Transverse colon (tissue), 4 donors: ENCODE results near the gene HLA-DOA. TPM values are rescaled to one million over a fixed set of nuclear protein-coding genes. Genes with fewer than 3 reads are reported as not detected.
A peak's percentile ranks its signal among the peaks of the same experiment; 100 is the strongest.

Experiments used
- DNase-seq: peaks from one replicate; pipeline ENCODE4 v3.0.0-alpha.2; 2019
- H3K27ac ChIP-seq, 4 donors: fragments of 200-600 bp; sonication (generic); 2 replicates each; pipeline ENCODE4 v1.5.1; 2016 to 2018; ENCODE audit warnings: inconsistent platforms in 4 of 4
- H3K27me3 ChIP-seq: fragments of 200-600 bp; sonication (generic); 2 replicates; pipeline ENCODE4 v1.5.1; 2017; ENCODE audit warnings: inconsistent platforms
- H3K36me3 ChIP-seq, 4 donors: fragments of 200-600 bp; sonication (generic); 2 replicates each; pipeline ENCODE4 v1.5.1; 2017 to 2019; ENCODE audit warnings: inconsistent platforms in 4 of 4
- H3K4me1 ChIP-seq, 4 donors: fragments of 200-600 bp; sonication (generic); 2 replicates each; pipeline ENCODE4 v1.5.1; 2017 to 2020; ENCODE audit warnings: inconsistent platforms in 4 of 4
- H3K4me3 ChIP-seq, 4 donors: fragments of 200-600 bp; sonication (generic); 1 replicate in 1 of 4; 2 replicates in 3 of 4; pipeline versions ENCODE4 v1.5.1 to v1.6.1; 2017 to 2019; ENCODE audit warnings: inconsistent platforms in 4 of 4
- H3K9me3 ChIP-seq, 2 donors: fragments of 200-600 bp; sonication (generic); 2 replicates each; pipeline ENCODE4 v1.5.1; 2017 to 2019; ENCODE audit warnings: inconsistent platforms in 2 of 2
- EP300 ChIP-seq: sonication (generic); formaldehyde crosslinking; IDR thresholded peaks from one replicate; pipeline ENCODE4 v1.6.1; 2017; ENCODE audit warnings: antibody characterized with exemption, low read depth
- POLR2A ChIP-seq: fragments of 450-650 bp; IDR thresholded peaks from one replicate; pipeline ENCODE4 v1.6.1; 2016; ENCODE audit warnings: antibody characterized with exemption, mild to moderate bottlenecking, moderate library complexity
- POLR2AphosphoS5 ChIP-seq, 3 donors: sonication (generic); formaldehyde crosslinking; IDR thresholded peaks; one replicate each; pipeline ENCODE4 v1.6.1; 2016; ENCODE audit warnings: antibody characterized with exemption in 3 of 3
- WGBS, 2 donors: methylation state at CpG; one replicate each; pipeline ENCODE4 v1.1.5; 2018; ENCODE audit warnings: low coverage in 1 of 2; 5-methylcytosine and 5-hydroxymethylcytosine counted together
- in situ Hi-C, 4 donors: fragments of 200-750 bp; cut with MboI; loops; one replicate each; pipeline versions ENCODE4 v1.15.0 to v1.15.1; 2017; ENCODE audit warnings: low sequenced_read_pairs in 3 of 4, low pct_ligation_motif_present in 1 of 4, low pct_unique_long_range_greater_than_20kb in 1 of 4
- intact Hi-C: fragments of 100-400 bp; cut with DNase I; formaldehyde crosslinking; loops from one replicate; pipeline ENCODE4 v1.15.1; 2023; ENCODE audit warnings: low total_unique reads
- total RNA-seq, 4 donors: library from RNA; depleted of rRNA; stranded (reverse); fragments of >200 nt; gene quantifications; one replicate each; pipeline ENCODE4 v1.1.0, GENCODE V29; 2016
- TF ChIP-seq, protein P1 (sequence below), 5 experiments: fragments of 200-600 bp in 3 of 5; fragments of 450-650 bp in 2 of 5; sonication (generic) in 3 of 5; IDR thresholded peaks; 1 replicate in 2 of 5; 2 replicates in 3 of 5; pipeline ENCODE4 v1.5.1; 2016 to 2017; ENCODE audit warnings: antibody characterized with exemption in 5 of 5, inconsistent platforms in 3 of 5, mild to moderate bottlenecking in 2 of 5, moderate library complexity in 1 of 5

HLA-DOA gene
- total RNA-seq, 4 donors from 2014 or later = 0.82 to 7.9 (median 2.6) TPM

DNA sequence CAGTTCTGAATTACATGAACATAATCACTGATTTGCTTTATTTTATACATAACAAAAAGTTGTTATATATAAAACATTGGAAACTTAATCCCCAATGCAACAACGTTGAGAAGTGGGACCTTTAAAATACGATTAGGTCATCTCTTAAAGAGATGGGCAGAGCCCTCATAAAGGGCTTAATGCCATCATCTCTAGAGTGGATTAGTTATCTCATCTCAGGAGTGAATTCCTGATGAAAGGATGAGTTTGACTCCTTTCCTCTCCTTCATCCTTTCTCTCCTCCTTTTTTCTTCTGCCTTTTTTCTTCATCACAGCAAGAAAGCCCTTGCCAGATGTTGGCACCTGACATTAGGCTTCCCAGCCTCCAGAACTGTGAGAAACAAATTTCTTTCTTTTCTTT lies 13.9 kb downstream of the HLA-DOA start:
- H3K4me1 ChIP-seq = no peaks in the 10 kb centered on the region
- intact Hi-C loops (no loop called here), in situ Hi-C loops (loop anchor here in 1 of 4 donors (25.0 kb wide), 1 partner anchor 108 kb away; no protein-coding TSS in a partner anchor)
- H3K27ac ChIP-seq = no peak overlapping the region
- no peaks in the 10 kb centered on the region for H3K9me3 ChIP-seq
- H3K27me3 ChIP-seq = peaks cover 29% of the 10 kb centered on the region
- TF ChIP-seq EP300 (no peak), POLR2A (no peak)
- no peaks in the 10 kb centered on the region for H3K36me3 ChIP-seq
- H3K4me3 ChIP-seq = no peak overlapping the region
- no peak for DNase-seq
- WGBS, 2 donors = 25 to 35% methylated on average over 2 of the region's 2 CpGs

DNA sequence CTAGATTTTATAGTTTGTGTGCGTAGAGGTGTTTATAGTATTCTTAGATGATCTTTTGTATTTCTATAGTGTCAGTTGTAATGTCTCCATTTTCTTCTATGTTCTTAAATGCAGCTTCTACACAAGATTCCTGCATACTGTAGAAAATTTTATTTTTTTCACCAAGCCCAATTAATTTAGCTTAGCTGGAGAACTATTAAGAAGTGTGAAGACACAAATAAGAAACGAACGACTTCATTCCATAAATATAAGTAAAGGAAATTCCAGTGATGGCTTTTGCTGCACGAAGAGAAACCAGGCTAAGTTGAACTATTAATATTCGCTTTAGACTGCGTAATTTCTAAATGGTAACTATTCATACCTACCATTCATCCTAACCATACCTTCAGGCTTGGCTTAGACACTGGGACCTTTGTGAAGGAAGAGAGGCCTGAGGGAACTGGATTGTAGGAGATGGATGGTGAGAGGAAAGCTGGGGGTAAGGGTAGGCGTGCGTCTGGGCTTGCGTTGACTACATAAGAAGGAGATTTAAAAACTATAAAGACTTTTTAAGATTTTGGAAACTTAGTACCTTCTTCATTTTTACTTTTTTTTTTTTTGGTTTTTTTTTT lies 15.9 kb downstream of the HLA-DOA start:
- no peak for DNase-seq
- no peaks in the 10 kb centered on the region for H3K9me3 ChIP-seq
- intact Hi-C loops (no loop called here), in situ Hi-C loops (loop anchor here in 1 of 4 donors (25.0 kb wide), 1 partner anchor 106 kb away; no protein-coding TSS in a partner anchor)
- H3K27ac ChIP-seq = no peak overlapping the region
- H3K4me1 ChIP-seq = no peaks in the 10 kb centered on the region
- TF ChIP-seq POLR2AphosphoS5 (IDR thresholded peaks at IDR 0.05) = no peak
- TF ChIP-seq EP300 = no peak
- TF ChIP-seq, protein P1, sequence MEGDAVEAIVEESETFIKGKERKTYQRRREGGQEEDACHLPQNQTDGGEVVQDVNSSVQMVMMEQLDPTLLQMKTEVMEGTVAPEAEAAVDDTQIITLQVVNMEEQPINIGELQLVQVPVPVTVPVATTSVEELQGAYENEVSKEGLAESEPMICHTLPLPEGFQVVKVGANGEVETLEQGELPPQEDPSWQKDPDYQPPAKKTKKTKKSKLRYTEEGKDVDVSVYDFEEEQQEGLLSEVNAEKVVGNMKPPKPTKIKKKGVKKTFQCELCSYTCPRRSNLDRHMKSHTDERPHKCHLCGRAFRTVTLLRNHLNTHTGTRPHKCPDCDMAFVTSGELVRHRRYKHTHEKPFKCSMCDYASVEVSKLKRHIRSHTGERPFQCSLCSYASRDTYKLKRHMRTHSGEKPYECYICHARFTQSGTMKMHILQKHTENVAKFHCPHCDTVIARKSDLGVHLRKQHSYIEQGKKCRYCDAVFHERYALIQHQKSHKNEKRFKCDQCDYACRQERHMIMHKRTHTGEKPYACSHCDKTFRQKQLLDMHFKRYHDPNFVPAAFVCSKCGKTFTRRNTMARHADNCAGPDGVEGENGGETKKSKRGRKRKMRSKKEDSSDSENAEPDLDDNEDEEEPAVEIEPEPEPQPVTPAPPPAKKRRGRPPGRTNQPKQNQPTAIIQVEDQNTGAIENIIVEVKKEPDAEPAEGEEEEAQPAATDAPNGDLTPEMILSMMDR (IDR thresholded peaks at IDR 0.05) = no peak
- TF ChIP-seq POLR2A = no peak
- WGBS, 2 donors = 89% methylated on average over 9 of the region's 9 CpGs
- H3K4me3 ChIP-seq = no peak overlapping the region
- H3K27me3 ChIP-seq = peaks cover 24% of the 10 kb centered on the region
- no peaks in the 10 kb centered on the region for H3K36me3 ChIP-seq

DNA sequence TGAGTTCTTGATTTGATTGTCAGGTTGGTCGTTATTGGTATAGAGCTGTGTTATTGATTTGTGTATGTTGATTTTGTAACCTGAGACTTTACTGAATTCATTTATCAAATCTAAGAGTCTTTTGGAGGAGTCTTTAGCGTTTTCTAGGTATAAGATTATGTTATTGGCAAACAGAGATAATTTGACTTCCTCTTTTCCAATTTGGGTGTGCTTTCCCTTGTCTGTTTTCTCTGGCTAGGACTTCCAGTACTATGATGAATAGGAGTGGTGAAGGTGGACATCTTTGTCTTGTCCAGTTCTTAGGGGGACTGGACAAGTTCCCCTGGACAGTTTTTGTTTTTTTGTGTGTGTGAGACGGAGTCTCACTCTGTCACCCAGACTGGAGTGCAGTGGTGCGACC lies 17.4 kb downstream of the HLA-DOA start:
- H3K9me3 ChIP-seq = no peaks in the 10 kb centered on the region
- DNase-seq = no peak
- TF ChIP-seq POLR2A (no peak), EP300 (no peak), POLR2AphosphoS5 (IDR thresholded peaks at IDR 0.05) (no peak)
- TF ChIP-seq, protein P1 (IDR thresholded peaks at IDR 0.05) = no peak
- no peak overlapping the region for H3K27ac ChIP-seq
- H3K36me3 ChIP-seq = no peaks in the 10 kb centered on the region
- peaks cover 17% of the 10 kb centered on the region for H3K27me3 ChIP-seq
- intact Hi-C loops (no loop called here), in situ Hi-C loops (loop anchor here in 1 of 4 donors (25.0 kb wide), 1 partner anchor 105 kb away; no protein-coding TSS in a partner anchor)
- WGBS, 2 donors = 58 to 74% methylated on average over 3 to 4 of the region's 4 CpGs
- no peaks in the 10 kb centered on the region for H3K4me1 ChIP-seq
- H3K4me3 ChIP-seq = no peak overlapping the region

DNA sequence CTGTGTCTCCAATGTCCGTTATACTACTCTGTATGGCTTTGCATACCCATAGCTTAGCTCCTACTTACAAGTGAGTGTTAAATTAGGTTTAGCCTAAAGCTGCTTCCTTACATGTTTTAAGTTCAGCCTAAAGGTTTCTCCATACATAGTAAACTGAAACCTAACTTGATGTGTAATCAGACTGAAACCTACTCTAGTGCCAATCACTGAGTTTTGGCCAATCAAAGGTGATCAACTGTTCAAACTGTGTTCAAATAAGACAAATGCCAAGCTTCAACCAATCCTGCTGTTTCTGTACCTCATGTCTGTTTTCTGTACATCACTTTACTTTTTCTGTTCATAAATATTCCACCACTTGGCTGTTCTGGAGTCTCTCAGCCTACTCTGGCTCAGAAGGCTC lies 20.0 kb downstream of the HLA-DOA start:
- H3K36me3 ChIP-seq = no peaks in the 10 kb centered on the region
- in situ Hi-C loops = loop anchor here (5.0 to 25.0 kb wide), 4 partner anchors 55 to 105 kb away; no protein-coding TSS in a partner anchor
- H3K27ac ChIP-seq = no peak overlapping the region
- no peak for DNase-seq
- 86 to 88% methylated on average over 1 of the region's 1 CpG for WGBS, 2 donors
- no peaks in the 10 kb centered on the region for H3K27me3 ChIP-seq
- no peak overlapping the region for H3K4me3 ChIP-seq
- H3K4me1 ChIP-seq = peaks cover 0 to 12% (median 9%) of the 10 kb centered on the region in 4 donors
- TF ChIP-seq POLR2A (no peak), POLR2AphosphoS5 (IDR thresholded peaks at IDR 0.05) (no peak), EP300 (no peak)
- intact Hi-C loops = no loop called here
- H3K9me3 ChIP-seq = no peaks in the 10 kb centered on the region

DNA sequence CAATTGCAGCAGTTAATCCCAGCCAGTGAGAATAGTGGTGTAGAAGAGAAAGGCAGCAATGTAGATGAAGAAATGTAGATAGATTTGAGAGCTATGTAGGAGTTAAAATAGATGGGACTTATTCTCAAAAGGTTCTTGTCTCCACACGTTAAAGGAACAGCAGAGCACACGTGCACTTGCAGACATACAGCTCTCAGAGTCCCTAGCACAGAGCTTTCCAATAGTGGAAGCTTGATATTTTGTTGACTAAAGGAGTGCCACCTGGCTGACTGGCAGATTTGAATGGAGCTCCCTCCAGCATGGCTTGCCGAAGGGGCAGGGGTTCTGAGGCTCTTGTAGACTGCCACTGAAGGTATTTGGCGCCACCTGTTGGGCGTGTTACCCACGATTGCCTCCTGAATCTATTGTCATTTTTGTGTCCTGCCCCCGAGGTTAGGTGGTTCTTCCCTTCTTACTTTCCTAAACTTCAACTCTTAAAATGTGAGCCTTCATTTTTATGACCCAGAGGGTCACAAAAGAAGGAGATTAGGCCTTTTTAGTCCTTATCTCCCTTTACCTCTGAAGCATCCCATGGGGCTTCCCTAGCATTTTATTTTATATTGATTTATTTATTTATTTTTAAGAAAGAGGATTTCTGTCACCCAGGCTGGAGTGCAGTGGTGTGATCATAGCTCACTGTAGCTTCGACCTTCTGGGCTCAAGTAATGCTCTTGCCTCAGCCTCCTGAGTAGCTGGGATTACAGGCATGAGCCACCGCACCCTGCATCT lies 24.6 kb downstream of the HLA-DOA start:
- peaks cover 20 to 56% (median 43%) of the 10 kb centered on the region in 4 donors for H3K4me1 ChIP-seq
- peaks cover 0 to 23% (median 10%) of the 10 kb centered on the region in 4 donors for H3K36me3 ChIP-seq
- intact Hi-C loops = no loop called here
- H3K9me3 ChIP-seq = no peaks in the 10 kb centered on the region
- H3K27me3 ChIP-seq = no peaks in the 10 kb centered on the region
- peak overlapping the region; percentile 14 to 61 (median 43) for H3K27ac ChIP-seq
- TF ChIP-seq EP300 (no peak), POLR2A (no peak), POLR2AphosphoS5 (IDR thresholded peaks at IDR 0.05) (peak in 1 of 3 donors; percentile 41)
- TF ChIP-seq, protein P1 (IDR thresholded peaks at IDR 0.05) = peak; percentile 86 to 91 (median 88)
- WGBS, 2 donors = 11 to 17% methylated on average over 5 to 9 of the region's 9 CpGs
- in situ Hi-C loops = loop anchor here (5.0 to 25.0 kb wide), 4 partner anchors 50 to 100 kb away; no protein-coding TSS in a partner anchor
- H3K4me3 ChIP-seq = no peak overlapping the region
- peak; percentile 95 for DNase-seq
